Measurements from ENCODE around the gene H2BK1. TPM values are rescaled to one million over a fixed set of nuclear protein-coding genes. Genes with fewer than 3 reads are reported as not detected.

The H2BK1 gene
- total and polyA plus RNA-seq, 2 donors (not counting 1 experiment from before 2014, with no cell fraction given), result not detected

GRCh38 chr7:151175793-151176311 lies 34.4 kb downstream of the H2BK1 start:
- Histone ChIP-seq H3K27me3 (ENCODE audit: control insufficient read depth, insufficient read depth, low read length) (peaks cover 10% of the 10 kb centered on the region), H3K36me3 (ENCODE audit: control insufficient read depth, insufficient read depth, low read length) (no peaks in the 10 kb centered on the region)

GRCh38 chr7:151175047-151175792 lies 35.1 kb downstream of the H2BK1 start:
- Histone ChIP-seq H3K27me3 (ENCODE audit: control insufficient read depth, insufficient read depth, low read length) (peaks cover 8% of the 10 kb centered on the region), H3K79me2 (ENCODE audit: control insufficient read depth, insufficient read depth, low read length) (no peaks in the 10 kb centered on the region), H4K20me1 (ENCODE audit: control insufficient read depth, extremely low read depth, insufficient read depth, low read length) (no peaks in the 10 kb centered on the region), H3K36me3 (ENCODE audit: control insufficient read depth, insufficient read depth, low read length) (no peaks in the 10 kb centered on the region), H3K9ac (ENCODE audit: insufficient read depth, low read length) (no peak overlapping the region), H3K9me3 (ENCODE audit: control insufficient read depth, insufficient read depth, low read depth, low read length) (no peaks in the 10 kb centered on the region), H3K4me3 (replicated peaks in 1 of 4; ENCODE audit: control extremely low read depth in 1 of 4, insufficient read depth in 1 of 4, low read depth in 3 of 4, low read length in 4 of 4) (no peak overlapping the region), H3K4me1 (ENCODE audit: control insufficient read depth, extremely low read depth, insufficient read depth, low read length) (no peaks in the 10 kb centered on the region), H2AFZ (ENCODE audit: low read length) (no peak overlapping the region), H3K4me2 (ENCODE audit: extremely low read depth, insufficient read depth, low read length) (no peak overlapping the region), H3K27ac (ENCODE audit: insufficient read depth, low read length) (no peak overlapping the region)
- DNase-seq (ENCODE audit: low read depth in 2 of 2), result no peak
- no peak for TF ChIP-seq CTCF (conservative IDR thresholded peaks at IDR 0.05 in 1 of 2, IDR thresholded peaks at IDR 0.05 in 1 of 2; ENCODE audit: low read depth in 1 of 2, low read length in 2 of 2)
- TF ChIP-seq EZH2 (IDR thresholded peaks at IDR 0.05; ENCODE audit: low read length, missing control alignments), result no peak

More at GRCh38 chr7:151175793-151176311, 34.4 kb downstream of the H2BK1 start:
- no peaks in the 10 kb centered on the region for H3K79me2 ChIP-seq (ENCODE audit: control insufficient read depth, insufficient read depth, low read length)
- H3K4me2 ChIP-seq (ENCODE audit: extremely low read depth, insufficient read depth, low read length), result no peak overlapping the region
- no peak overlapping the region for H2AFZ ChIP-seq (ENCODE audit: low read length)
- no peak for TF ChIP-seq CTCF (conservative IDR thresholded peaks at IDR 0.05 in 1 of 2, IDR thresholded peaks at IDR 0.05 in 1 of 2; ENCODE audit: low read depth in 1 of 2, low read length in 2 of 2)
- no peak for TF ChIP-seq EZH2 (IDR thresholded peaks at IDR 0.05; ENCODE audit: low read length, missing control alignments)
- H4K20me1 ChIP-seq (ENCODE audit: control insufficient read depth, extremely low read depth, insufficient read depth, low read length), result no peaks in the 10 kb centered on the region
- H3K27ac ChIP-seq (ENCODE audit: insufficient read depth, low read length), result no peak overlapping the region
- H3K9me3 ChIP-seq (ENCODE audit: control insufficient read depth, insufficient read depth, low read depth, low read length), result no peaks in the 10 kb centered on the region
- no peak overlapping the region for H3K4me3 ChIP-seq (replicated peaks in 1 of 4; ENCODE audit: control extremely low read depth in 1 of 4, insufficient read depth in 1 of 4, low read depth in 3 of 4, low read length in 4 of 4)
- no peak for DNase-seq (ENCODE audit: low read depth in 2 of 2)
- no peak overlapping the region for H3K9ac ChIP-seq (ENCODE audit: insufficient read depth, low read length)
- H3K4me1 ChIP-seq (ENCODE audit: control insufficient read depth, extremely low read depth, insufficient read depth, low read length), result no peaks in the 10 kb centered on the region

GRCh38 chr7:151174246-151175046 lies 35.8 kb downstream of the H2BK1 start:
- no peaks in the 10 kb centered on the region for H3K9me3 ChIP-seq (ENCODE audit: control insufficient read depth, insufficient read depth, low read depth, low read length)
- H3K9ac ChIP-seq (ENCODE audit: insufficient read depth, low read length), result no peak overlapping the region
- H3K36me3 ChIP-seq (ENCODE audit: control insufficient read depth, insufficient read depth, low read length), result no peaks in the 10 kb centered on the region
- no peaks in the 10 kb centered on the region for H3K79me2 ChIP-seq (ENCODE audit: control insufficient read depth, insufficient read depth, low read length)
- no peak for DNase-seq (ENCODE audit: low read depth in 2 of 2)
- no peak overlapping the region for H3K27ac ChIP-seq (ENCODE audit: insufficient read depth, low read length)
- H2AFZ ChIP-seq (ENCODE audit: low read length), result no peak overlapping the region
- TF ChIP-seq CTCF (conservative IDR thresholded peaks at IDR 0.05 in 1 of 2, IDR thresholded peaks at IDR 0.05 in 1 of 2; ENCODE audit: low read depth in 1 of 2, low read length in 2 of 2) (no peak), EZH2 (IDR thresholded peaks at IDR 0.05; ENCODE audit: low read length, missing control alignments) (no peak)
- H3K4me1 ChIP-seq (ENCODE audit: control insufficient read depth, extremely low read depth, insufficient read depth, low read length), result no peaks in the 10 kb centered on the region
- H3K4me3 ChIP-seq (replicated peaks in 1 of 4; ENCODE audit: control extremely low read depth in 1 of 4, insufficient read depth in 1 of 4, low read depth in 3 of 4, low read length in 4 of 4), result no peak overlapping the region
- no peaks in the 10 kb centered on the region for H4K20me1 ChIP-seq (ENCODE audit: control insufficient read depth, extremely low read depth, insufficient read depth, low read length)
- H3K4me2 ChIP-seq (ENCODE audit: extremely low read depth, insufficient read depth, low read length), result no peak overlapping the region
- peaks cover 12% of the 10 kb centered on the region for H3K27me3 ChIP-seq (ENCODE audit: control insufficient read depth, insufficient read depth, low read length)

All from fibroblast of lung (primary cell).